ENCODE data around the gene DAZAP1.
"Not testable (repeated sequence)": the region's sequence is repeated elsewhere in the genome, so short reads cannot be mapped to it uniquely, and the experiment has no call there.

DAZAP1 gene

GRCh38 chr19:1417681-1418495 lies 10.5 kb downstream of the DAZAP1 start:
- no peak for TF ChIP-seq CTCF (IDR thresholded peaks at IDR 0.05; ENCODE audit: unreplicated experiment in 3 of 3)
- Mint-ChIP-seq H3K36me3 (ENCODE audit: low read depth) (peaks cover 35% of the 10 kb centered on the region), H3K27me3 (ENCODE audit: low read depth) (no peaks in the 10 kb centered on the region), H3K4me1 (peaks cover 68% of the 10 kb centered on the region), H3K4me3 (peak overlapping the region; percentile 61 to 70 (median 70)), H3K27ac (peak overlapping the region; percentile 89 to 95 (median 92)), H3K9me3 (no peaks in the 10 kb centered on the region)

GRCh38 chr19:1418496-1418775 lies 11.1 kb downstream of the DAZAP1 start:
- Mint-ChIP-seq H3K4me1 (peaks cover 70% of the 10 kb centered on the region), H3K27ac (peak overlapping the region; percentile 89 to 95 (median 92)), H3K36me3 (ENCODE audit: low read depth) (peaks cover 40% of the 10 kb centered on the region), H3K9me3 (no peaks in the 10 kb centered on the region), H3K27me3 (ENCODE audit: low read depth) (no peaks in the 10 kb centered on the region), H3K4me3 (peak overlapping the region in 1 of 3 experiments; percentile 70)
- no peak for TF ChIP-seq CTCF (IDR thresholded peaks at IDR 0.05; ENCODE audit: unreplicated experiment in 3 of 3)

- Mint-ChIP-seq H3K9me3 (no peaks in the 10 kb centered on the region), H3K27me3 (ENCODE audit: low read depth) (no peaks in the 10 kb centered on the region), H3K4me1 (peaks cover 70% of the 10 kb centered on the region), H3K36me3 (ENCODE audit: low read depth) (peaks cover 44% of the 10 kb centered on the region), H3K4me3 (peak overlapping the region in 1 of 3 experiments; percentile 50), H3K27ac (peak overlapping the region; percentile 22 to 85 (median 69))
- no peak for TF ChIP-seq CTCF (IDR thresholded peaks at IDR 0.05; ENCODE audit: unreplicated experiment in 3 of 3)
Measured at GRCh38 chr19:1418951-1419738, 11.8 kb downstream of the DAZAP1 start.

GRCh38 chr19:1420085-1420484 lies 12.7 kb downstream of the DAZAP1 start:
- Mint-ChIP-seq H3K4me1 (peaks cover 75% of the 10 kb centered on the region), H3K36me3 (ENCODE audit: low read depth) (peaks cover 51% of the 10 kb centered on the region)
- not testable (repeated sequence) for H3K4me3 Mint-ChIP-seq; H3K9me3 Mint-ChIP-seq; H3K27ac Mint-ChIP-seq; H3K27me3 Mint-ChIP-seq (ENCODE audit: low read depth)

- Mint-ChIP-seq H3K4me3 (no peak overlapping the region), H3K27me3 (ENCODE audit: low read depth) (no peaks in the 10 kb centered on the region), H3K9me3 (no peaks in the 10 kb centered on the region), H3K4me1 (peaks cover 75% of the 10 kb centered on the region), H3K27ac (peak overlapping the region in 2 of 3 experiments; percentile 33 to 65), H3K36me3 (ENCODE audit: low read depth) (peaks cover 53% of the 10 kb centered on the region)
- no peak for TF ChIP-seq CTCF (IDR thresholded peaks at IDR 0.05; ENCODE audit: unreplicated experiment in 3 of 3)
Measured at GRCh38 chr19:1420590-1420989, 13.2 kb downstream of the DAZAP1 start.

- peaks cover 71% of the 10 kb centered on the region for H3K4me1 Mint-ChIP-seq
- no peaks in the 10 kb centered on the region for H3K27me3 Mint-ChIP-seq (ENCODE audit: low read depth)
- H3K4me3 Mint-ChIP-seq: no peak overlapping the region
- TF ChIP-seq CTCF (IDR thresholded peaks at IDR 0.05; ENCODE audit: unreplicated experiment in 3 of 3): no peak
- H3K9me3 Mint-ChIP-seq: no peaks in the 10 kb centered on the region
- peaks cover 56% of the 10 kb centered on the region for H3K36me3 Mint-ChIP-seq (ENCODE audit: low read depth)
- H3K27ac Mint-ChIP-seq: peak overlapping the region in 2 of 3 experiments; percentile 33 to 65
Measured at GRCh38 chr19:1421218-1421957, 14.0 kb downstream of the DAZAP1 start.
